ENCODE measurements around the gene SLC8A3. TPM values are rescaled to one million over a fixed set of nuclear protein-coding genes. Genes with fewer than 3 reads are reported as not detected.

The SLC8A3 gene
- total RNA-seq, 1 experiment from 2014 or later: 0.13 TPM

DNA sequence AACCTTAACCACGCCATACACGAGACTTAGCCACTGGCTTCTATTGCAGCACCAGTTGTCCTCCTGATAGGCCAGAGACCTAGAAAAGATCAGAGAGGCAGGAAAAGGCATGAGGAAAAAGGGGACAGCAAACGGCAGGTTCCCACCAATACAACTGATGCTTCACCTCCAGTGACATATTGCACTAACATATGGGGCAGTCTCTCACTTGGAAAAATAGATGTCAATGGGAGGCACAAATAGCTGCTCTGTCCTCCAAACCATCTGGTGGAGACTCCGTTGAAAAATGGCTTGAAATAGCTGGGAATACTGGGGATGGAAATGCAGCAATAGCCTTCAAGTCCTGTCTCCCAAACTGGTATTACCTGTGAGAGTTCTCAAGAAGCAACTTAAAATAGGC is 20.3 kb downstream of the SLC8A3 start:
- no peaks in the 10 kb centered on the region for H3K79me2 ChIP-seq (ENCODE audit: insufficient read depth, low read length)
- H2BK15ac ChIP-seq (ENCODE audit: low read depth, low read length): no peak overlapping the region
- Mint-ChIP-seq H3K27me3 (ENCODE audit: low read depth) (peaks cover 28% of the 10 kb centered on the region), H3K4me1 (no peaks in the 10 kb centered on the region), H3K27ac (no peak overlapping the region), H3K36me3 (ENCODE audit: insufficient read depth in 1 of 3, low read depth in 3 of 3) (no peaks in the 10 kb centered on the region), H3K4me3 (no peak overlapping the region), H3K9me3 (no peaks in the 10 kb centered on the region)
- H3K4ac ChIP-seq (ENCODE audit: low read depth, low read length): no peak overlapping the region
- no peaks in the 10 kb centered on the region for H3K27me3 ChIP-seq (ENCODE audit: insufficient read depth, low read length)
- no peak overlapping the region for H2BK120ac ChIP-seq (ENCODE audit: low read depth, low read length, poor library complexity, severe bottlenecking)
- H3K56ac ChIP-seq (ENCODE audit: insufficient read length, low read depth, low read length): no peak overlapping the region
- no CpG with 5 or more reads among the region's 4 CpGs for WGBS (ENCODE audit: extremely low coverage, insufficient read length, low lambda C conversion rate)
- no peak overlapping the region for H3K18ac ChIP-seq (ENCODE audit: insufficient read length, low read depth, low read length)
- no peak overlapping the region for H2AFZ ChIP-seq (ENCODE audit: low read length)
- no peak overlapping the region for H3K23ac ChIP-seq (ENCODE audit: insufficient read length, low read depth, low read length)
- H3K4me1 ChIP-seq (ENCODE audit: insufficient read depth, low read length): no peaks in the 10 kb centered on the region
- H4K91ac ChIP-seq (ENCODE audit: insufficient read length, low read depth, low read length): no peak overlapping the region
- no peaks in the 10 kb centered on the region for H3K79me1 ChIP-seq (ENCODE audit: insufficient read depth, low read depth, low read length, poor library complexity, severe bottlenecking)
- no peak overlapping the region for H3K14ac ChIP-seq (ENCODE audit: insufficient read depth, low read length)
- no peak overlapping the region for H3T11ph ChIP-seq (ENCODE audit: low read length)
- TF ChIP-seq, protein P1, sequence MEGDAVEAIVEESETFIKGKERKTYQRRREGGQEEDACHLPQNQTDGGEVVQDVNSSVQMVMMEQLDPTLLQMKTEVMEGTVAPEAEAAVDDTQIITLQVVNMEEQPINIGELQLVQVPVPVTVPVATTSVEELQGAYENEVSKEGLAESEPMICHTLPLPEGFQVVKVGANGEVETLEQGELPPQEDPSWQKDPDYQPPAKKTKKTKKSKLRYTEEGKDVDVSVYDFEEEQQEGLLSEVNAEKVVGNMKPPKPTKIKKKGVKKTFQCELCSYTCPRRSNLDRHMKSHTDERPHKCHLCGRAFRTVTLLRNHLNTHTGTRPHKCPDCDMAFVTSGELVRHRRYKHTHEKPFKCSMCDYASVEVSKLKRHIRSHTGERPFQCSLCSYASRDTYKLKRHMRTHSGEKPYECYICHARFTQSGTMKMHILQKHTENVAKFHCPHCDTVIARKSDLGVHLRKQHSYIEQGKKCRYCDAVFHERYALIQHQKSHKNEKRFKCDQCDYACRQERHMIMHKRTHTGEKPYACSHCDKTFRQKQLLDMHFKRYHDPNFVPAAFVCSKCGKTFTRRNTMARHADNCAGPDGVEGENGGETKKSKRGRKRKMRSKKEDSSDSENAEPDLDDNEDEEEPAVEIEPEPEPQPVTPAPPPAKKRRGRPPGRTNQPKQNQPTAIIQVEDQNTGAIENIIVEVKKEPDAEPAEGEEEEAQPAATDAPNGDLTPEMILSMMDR (conservative IDR thresholded peaks at IDR 0.05): no peak
- no peak overlapping the region for H4K5ac ChIP-seq (ENCODE audit: insufficient read length, low read depth, low read length)
- H3K9me3 ChIP-seq (ENCODE audit: control insufficient read depth, low read depth, low read length): no peaks in the 10 kb centered on the region
- no peak overlapping the region for H3K9ac ChIP-seq (ENCODE audit: extremely low read depth, insufficient read length, low read length)
- H3K4me2 ChIP-seq (ENCODE audit: insufficient read depth, insufficient read length, low read length): no peak overlapping the region
- DNase-seq: no peak
- H3K27ac ChIP-seq (ENCODE audit: insufficient read length, low read depth, low read length): no peak overlapping the region
- H2AK5ac ChIP-seq (ENCODE audit: insufficient read length, low read length): no peak overlapping the region
- no peaks in the 10 kb centered on the region for H4K20me1 ChIP-seq (ENCODE audit: control insufficient read depth, insufficient read depth, insufficient read length)
- no peak overlapping the region for H4K8ac ChIP-seq (replicated peaks; ENCODE audit: insufficient read length, low read depth, low read length)
- no peaks in the 10 kb centered on the region for H3K23me2 ChIP-seq (ENCODE audit: insufficient read length, low read depth, low read length, poor library complexity, severe bottlenecking)
- H2BK12ac ChIP-seq (ENCODE audit: insufficient read length, low read depth, low read length): no peak overlapping the region
- H2BK5ac ChIP-seq (ENCODE audit: insufficient read length, low read length): no peak overlapping the region
- H2BK20ac ChIP-seq (ENCODE audit: low read depth, low read length, poor library complexity, severe bottlenecking): no peak overlapping the region

All from H9 (cell line).